Activated CD8-positive, alpha-beta T cell treated with anti-CD3 and anti-CD28 coated beads for 36 hours (primary cell): Measurements from ENCODE around the gene TXNRD2. TPM values are rescaled to one million over a fixed set of nuclear protein-coding genes. Genes with fewer than 3 reads are reported as not detected.

Experiments used
- ATAC-seq: fragments of 200-7000 bp; cut with Tn5 transposase; one replicate; pipeline ENCODE4 v1.10.0; 2021; ENCODE audit warnings: mild to moderate bottlenecking, moderate library complexity
- CTCF ChIA-PET: fragments of 350-600 bp; sonication (Branson Sonifier 250); formaldehyde crosslinking; loops from one replicate; lab custom pipeline; 2021; ENCODE audit warnings: antibody characterized with exemption; lab: Charles Lee
- POLR2A ChIA-PET: fragments of 350-600 bp; sonication (Branson Sonifier 250); formaldehyde crosslinking; loops from one replicate; lab custom pipeline; 2021; ENCODE audit warnings: antibody characterized with exemption; lab: Charles Lee
- DNase-seq: peaks from one replicate; pipeline ENCODE4 v3.0.0-alpha.2; 2020
- H3K27ac Mint-ChIP-seq: one replicate; pipeline ENCODE4 v1.8.0; 2021; ENCODE audit warnings: mild to moderate bottlenecking, mixed read lengths
- H3K27me3 Mint-ChIP-seq: one replicate; pipeline ENCODE4 v1.8.0; 2021; ENCODE audit warnings: mixed read lengths
- H3K36me3 Mint-ChIP-seq: one replicate; pipeline ENCODE4 v1.8.0; 2021; ENCODE audit warnings: low read depth, mixed read lengths
- H3K4me1 Mint-ChIP-seq: one replicate; pipeline ENCODE4 v1.8.0; 2021; ENCODE audit warnings: low read depth, mixed read lengths
- H3K4me3 Mint-ChIP-seq: one replicate; pipeline ENCODE4 v1.8.0; 2021; ENCODE audit warnings: mild to moderate bottlenecking, moderate library complexity, mixed read lengths
- H3K9me3 Mint-ChIP-seq: one replicate; pipeline ENCODE4 v1.8.0; 2021; ENCODE audit warnings: mixed read lengths
- CTCF ChIP-seq: fragments of 200-600 bp; IDR thresholded peaks from one replicate; pipeline ENCODE4 v1.8.0; 2022; ENCODE audit warnings: antibody characterized with exemption, mild to moderate bottlenecking
- intact Hi-C: fragments of 100-400 bp; cut with micrococcal nuclease; formaldehyde crosslinking; loops from one replicate; pipeline ENCODE4 v1.10.0; 2022
- total RNA-seq, 2 experiments: library from RNA; stranded (reverse); gene quantifications; one replicate each; pipeline ENCODE4 v1.2.3, GENCODE V29; 2021

TXNRD2 gene
- total RNA-seq, 2 experiments from 2014 or later, result 18.0 to 18.5 TPM

- no peak for DNase-seq
- TF ChIP-seq CTCF, result no peak
- ChIA-PET CTCF (interaction anchor here (0.8 to 1.6 kb wide), 6 partner anchors 10 to 151 kb away, joined by 3 to 6 read pairs (median 4); no protein-coding TSS in a partner anchor), POLR2A (interaction anchor here (0.7 to 1.9 kb wide), 4 partner anchors 11 to 28 kb away, joined by 3 to 5 read pairs (median 4); no protein-coding TSS in a partner anchor)
- H3K4me3 Mint-ChIP-seq, result no peak overlapping the region
- peaks cover 14% of the 10 kb centered on the region for H3K4me1 Mint-ChIP-seq
- H3K27ac Mint-ChIP-seq, result peak overlapping the region; percentile 64
- no peaks in the 10 kb centered on the region for H3K27me3 Mint-ChIP-seq
- no peak for ATAC-seq
- H3K36me3 Mint-ChIP-seq, result no peaks in the 10 kb centered on the region
- intact Hi-C loops, result no loop called here
- H3K9me3 Mint-ChIP-seq, result no peaks in the 10 kb centered on the region
These were observed 66.5 kb downstream of the TXNRD2 start for GRCh38 chr22:19875061-19875530.

GRCh38 chr22:19874307-19875060 is 67.1 kb downstream of the TXNRD2 start:
- CTCF ChIA-PET, result interaction anchor here (0.8 to 1.6 kb wide), 6 partner anchors 11 to 151 kb away, joined by 3 to 6 read pairs (median 4); no protein-coding TSS in a partner anchor
- intact Hi-C loops, result no loop called here
- Mint-ChIP-seq H3K9me3 (no peaks in the 10 kb centered on the region), H3K4me3 (peak overlapping the region; percentile 7), H3K27me3 (no peaks in the 10 kb centered on the region), H3K36me3 (no peaks in the 10 kb centered on the region), H3K27ac (peak overlapping the region; percentile 64), H3K4me1 (peaks cover 14% of the 10 kb centered on the region)
- POLR2A ChIA-PET, result interaction anchor here (0.7 to 1.9 kb wide), 5 partner anchors 12 to 51 kb away, joined by 3 to 5 read pairs (median 4); no protein-coding TSS in a partner anchor
- TF ChIP-seq CTCF, result no peak
- ATAC-seq (peak; percentile 86), DNase-seq (peak; percentile 67)

- no peak for TF ChIP-seq CTCF
- no peaks in the 10 kb centered on the region for H3K36me3 Mint-ChIP-seq
- ChIA-PET POLR2A (interaction anchor here (0.7 to 1.9 kb wide), 5 partner anchors 12 to 51 kb away, joined by 3 to 5 read pairs (median 4); no protein-coding TSS in a partner anchor), CTCF (interaction anchor here (1.0 to 1.6 kb wide), 2 partner anchors 144 to 150 kb away, joined by 4 to 6 read pairs; no protein-coding TSS in a partner anchor)
- ATAC-seq (peak; percentile 14), DNase-seq (peak; percentile 0)
- peak overlapping the region; percentile 7 for H3K4me3 Mint-ChIP-seq
- intact Hi-C loops, result no loop called here
- H3K9me3 Mint-ChIP-seq, result no peaks in the 10 kb centered on the region
- no peaks in the 10 kb centered on the region for H3K27me3 Mint-ChIP-seq
- H3K4me1 Mint-ChIP-seq, result peaks cover 14% of the 10 kb centered on the region
- peak overlapping the region; percentile 64 for H3K27ac Mint-ChIP-seq
These were observed 67.7 kb downstream of the TXNRD2 start for GRCh38 chr22:19873960-19874306.

GRCh38 chr22:19873138-19873959 is 68.3 kb downstream of the TXNRD2 start:
- ATAC-seq, result no peak
- Mint-ChIP-seq H3K36me3 (no peaks in the 10 kb centered on the region), H3K9me3 (no peaks in the 10 kb centered on the region), H3K27ac (no peak overlapping the region), H3K4me3 (no peak overlapping the region), H3K4me1 (peaks cover 14% of the 10 kb centered on the region), H3K27me3 (no peaks in the 10 kb centered on the region)
- CTCF ChIA-PET, result interaction anchor here (1.6 kb wide), 1 partner anchor 143 kb away, joined by 6 read pairs; no protein-coding TSS in a partner anchor
- no peak for TF ChIP-seq CTCF
- DNase-seq, result peak; percentile 0
- intact Hi-C loops, result no loop called here
- POLR2A ChIA-PET, result interaction anchor here (0.7 to 1.9 kb wide), 5 partner anchors 13 to 19 kb away, joined by 3 to 5 read pairs (median 5); no protein-coding TSS in a partner anchor
